GM21390 (cell line): ENCODE measurements around the gene SLC4A4.

Source experiments
- ATAC-seq: cut with Tn5 transposase; IDR thresholded peaks from one replicate; pipeline ENCODE4 v1.9.1; 2021; ENCODE audit not compliant: unreplicated experiment

The SLC4A4 gene

GRCh38 chr4:71356924-71357663 is 18.3 kb downstream of the SLC4A4 start:
- no peak for ATAC-seq

- no peak for ATAC-seq
Measured at GRCh38 chr4:71360844-71361243, 22.0 kb downstream of the SLC4A4 start.

GRCh38 chr4:71361476-71361875 is 22.7 kb downstream of the SLC4A4 start:
- no peak for ATAC-seq

- ATAC-seq = no peak
Measured at GRCh38 chr4:71366766-71367165, 27.9 kb downstream of the SLC4A4 start.

GRCh38 chr4:71367546-71367945 is 28.7 kb downstream of the SLC4A4 start:
- ATAC-seq = no peak

- no peak for ATAC-seq
Measured at GRCh38 chr4:71368906-71369305, 30.1 kb downstream of the SLC4A4 start.

- ATAC-seq = no peak
Measured at GRCh38 chr4:71369536-71369935, 30.7 kb downstream of the SLC4A4 start.

GRCh38 chr4:71375494-71375893 is 36.7 kb downstream of the SLC4A4 start:
- ATAC-seq = no peak

- ATAC-seq = no peak
Measured at GRCh38 chr4:71377561-71377960, 38.7 kb downstream of the SLC4A4 start.

- no peak for ATAC-seq
Measured at GRCh38 chr4:71379126-71379525, 40.3 kb downstream of the SLC4A4 start.

- no peak for ATAC-seq
Measured at GRCh38 chr4:71380788-71381187, 42.0 kb downstream of the SLC4A4 start.

GRCh38 chr4:71382125-71382899 is 43.5 kb downstream of the SLC4A4 start:
- ATAC-seq = no peak

- no peak for ATAC-seq
Measured at GRCh38 chr4:71382900-71383560, 44.2 kb downstream of the SLC4A4 start.

GRCh38 chr4:71383984-71384383 is 45.2 kb downstream of the SLC4A4 start:
- no peak for ATAC-seq

- ATAC-seq = no peak
Measured at GRCh38 chr4:71389149-71389827, 50.5 kb downstream of the SLC4A4 start.

GRCh38 chr4:71392109-71392508 is 53.3 kb downstream of the SLC4A4 start:
- ATAC-seq = no peak

- ATAC-seq = no peak
Measured at GRCh38 chr4:71396382-71396781, 57.6 kb downstream of the SLC4A4 start.

GRCh38 chr4:71400810-71401209 is 62.0 kb downstream of the SLC4A4 start:
- no peak for ATAC-seq

GRCh38 chr4:71402616-71403015 is 63.8 kb downstream of the SLC4A4 start:
- no peak for ATAC-seq

GRCh38 chr4:71404049-71404448 is 65.2 kb downstream of the SLC4A4 start:
- ATAC-seq = no peak

GRCh38 chr4:71405791-71406190 is 67.0 kb downstream of the SLC4A4 start:
- ATAC-seq = no peak
